Glutamatergic neuron (in vitro differentiated cells): ENCODE data around the gene IL1RL2. TPM values are rescaled to one million over a fixed set of nuclear protein-coding genes. Genes with fewer than 3 reads are reported as not detected.

Experiments
- DNase-seq: peaks from one replicate; pipeline ENCODE4 v3.0.0; 2022
- H3K27ac Mint-ChIP-seq: one replicate; pipeline ENCODE4 v1.8.0; 2020; ENCODE audit warnings: mild to moderate bottlenecking, mixed read lengths, inconsistent platforms; ENCODE audit not compliant: unreplicated experiment
- H3K27me3 Mint-ChIP-seq: one replicate; pipeline ENCODE4 v1.8.0; 2020; ENCODE audit warnings: mild to moderate bottlenecking, moderate library complexity, mixed read lengths, inconsistent platforms; ENCODE audit not compliant: unreplicated experiment
- H3K36me3 Mint-ChIP-seq: one replicate; pipeline ENCODE4 v1.8.0; 2020; ENCODE audit warnings: mild to moderate bottlenecking, mixed read lengths, inconsistent platforms; ENCODE audit not compliant: unreplicated experiment
- H3K4me1 Mint-ChIP-seq: one replicate; pipeline ENCODE4 v1.8.0; 2020; ENCODE audit warnings: mild to moderate bottlenecking, low read depth, mixed read lengths, inconsistent platforms; ENCODE audit not compliant: unreplicated experiment
- H3K4me3 Mint-ChIP-seq: one replicate; pipeline ENCODE4 v1.8.0; 2020; ENCODE audit warnings: mild to moderate bottlenecking, mixed read lengths, inconsistent platforms; ENCODE audit not compliant: unreplicated experiment
- H3K9me3 Mint-ChIP-seq: one replicate; pipeline ENCODE4 v1.8.0; 2020; ENCODE audit warnings: mild to moderate bottlenecking, moderate library complexity, mixed read lengths, inconsistent platforms; ENCODE audit not compliant: unreplicated experiment
- total RNA-seq: library from RNA; stranded (reverse); fragmentation: NEBNext Ultra II Directional; extraction: Animal tissue kit (Norgen Biotek cat#: 25700); gene quantifications from one replicate; pipeline ENCODE4 v1.2.1, GENCODE V29; 2021; ENCODE audit not compliant: unreplicated experiment
- TF ChIP-seq, protein P1 (sequence below): fragments of 200-600 bp; sonication (generic); IDR thresholded peaks from one replicate; pipeline ENCODE4 v1.5.0; 2021; ENCODE audit not compliant: partially characterized antibody, unreplicated experiment

The IL1RL2 gene
- total RNA-seq, 1 donor from 2014 or later = not detected

DNA sequence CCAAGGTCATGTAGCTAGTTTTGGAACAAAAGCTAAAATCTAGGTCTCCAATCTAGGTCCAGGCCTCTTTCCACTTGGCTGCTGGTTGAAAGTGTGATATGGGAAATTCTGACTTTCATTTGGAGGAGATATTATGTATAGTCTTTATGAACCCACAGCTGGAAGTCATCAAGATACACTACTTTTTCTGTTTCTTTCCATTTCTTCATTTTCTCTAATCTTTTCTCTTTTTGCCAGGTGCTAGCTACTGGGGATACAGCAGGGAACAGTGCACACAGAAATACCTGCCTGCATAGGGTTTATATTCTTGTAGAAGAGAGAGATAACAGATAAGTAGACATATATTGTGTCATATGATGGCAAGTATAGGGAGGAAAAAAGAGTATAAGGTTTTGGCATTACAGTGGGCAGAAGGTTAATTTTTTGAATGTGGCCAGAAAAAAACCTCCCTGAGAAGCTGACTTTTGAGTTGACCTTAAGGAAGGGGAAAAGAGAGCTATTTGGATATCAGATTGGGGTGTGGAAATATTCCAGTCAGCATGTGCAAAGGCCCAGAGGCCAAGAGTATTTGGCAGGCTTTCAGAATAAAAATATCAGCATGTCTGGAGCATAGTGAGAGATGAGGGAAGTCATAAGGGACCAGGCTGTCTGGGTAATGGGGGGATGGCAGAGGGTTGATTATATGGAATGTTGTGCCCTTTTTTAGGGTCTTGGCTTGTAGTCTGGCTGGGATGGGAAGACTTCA, 28.6 kb upstream of the IL1RL2 start:
- Mint-ChIP-seq H3K36me3 (no peaks in the 10 kb centered on the region), H3K27me3 (peaks cover 3% of the 10 kb centered on the region), H3K4me1 (peaks cover 2% of the 10 kb centered on the region), H3K27ac (no peak overlapping the region), H3K9me3 (no peaks in the 10 kb centered on the region), H3K4me3 (no peak overlapping the region)
- no peak for DNase-seq
- TF ChIP-seq, protein P1, sequence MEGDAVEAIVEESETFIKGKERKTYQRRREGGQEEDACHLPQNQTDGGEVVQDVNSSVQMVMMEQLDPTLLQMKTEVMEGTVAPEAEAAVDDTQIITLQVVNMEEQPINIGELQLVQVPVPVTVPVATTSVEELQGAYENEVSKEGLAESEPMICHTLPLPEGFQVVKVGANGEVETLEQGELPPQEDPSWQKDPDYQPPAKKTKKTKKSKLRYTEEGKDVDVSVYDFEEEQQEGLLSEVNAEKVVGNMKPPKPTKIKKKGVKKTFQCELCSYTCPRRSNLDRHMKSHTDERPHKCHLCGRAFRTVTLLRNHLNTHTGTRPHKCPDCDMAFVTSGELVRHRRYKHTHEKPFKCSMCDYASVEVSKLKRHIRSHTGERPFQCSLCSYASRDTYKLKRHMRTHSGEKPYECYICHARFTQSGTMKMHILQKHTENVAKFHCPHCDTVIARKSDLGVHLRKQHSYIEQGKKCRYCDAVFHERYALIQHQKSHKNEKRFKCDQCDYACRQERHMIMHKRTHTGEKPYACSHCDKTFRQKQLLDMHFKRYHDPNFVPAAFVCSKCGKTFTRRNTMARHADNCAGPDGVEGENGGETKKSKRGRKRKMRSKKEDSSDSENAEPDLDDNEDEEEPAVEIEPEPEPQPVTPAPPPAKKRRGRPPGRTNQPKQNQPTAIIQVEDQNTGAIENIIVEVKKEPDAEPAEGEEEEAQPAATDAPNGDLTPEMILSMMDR = no peak

DNA sequence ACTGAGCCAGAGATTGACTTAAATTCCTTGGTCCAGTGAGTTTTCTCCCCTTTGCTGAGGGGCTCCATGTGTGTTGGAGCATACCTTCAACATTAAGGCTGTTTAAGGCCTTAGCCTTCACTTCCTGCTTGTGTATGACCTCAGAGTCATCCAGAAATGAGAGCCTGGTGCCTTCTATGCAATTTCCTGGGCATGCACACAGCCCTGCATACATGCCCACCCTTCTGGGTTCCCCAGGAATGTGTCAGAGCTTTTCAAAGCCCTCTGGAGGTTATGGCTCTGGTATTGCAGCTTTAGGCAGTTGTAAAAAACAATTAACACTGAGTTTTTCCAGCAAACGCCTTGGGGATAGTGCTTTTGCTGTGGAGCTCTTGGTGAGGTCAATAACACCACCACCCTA, 27.5 kb upstream of the IL1RL2 start:
- Mint-ChIP-seq H3K36me3 (no peaks in the 10 kb centered on the region), H3K9me3 (no peaks in the 10 kb centered on the region), H3K27ac (no peak overlapping the region), H3K4me1 (peaks cover 2% of the 10 kb centered on the region), H3K4me3 (no peak overlapping the region), H3K27me3 (peaks cover 3% of the 10 kb centered on the region)
- DNase-seq = no peak
- TF ChIP-seq, protein P1 = no peak

DNA sequence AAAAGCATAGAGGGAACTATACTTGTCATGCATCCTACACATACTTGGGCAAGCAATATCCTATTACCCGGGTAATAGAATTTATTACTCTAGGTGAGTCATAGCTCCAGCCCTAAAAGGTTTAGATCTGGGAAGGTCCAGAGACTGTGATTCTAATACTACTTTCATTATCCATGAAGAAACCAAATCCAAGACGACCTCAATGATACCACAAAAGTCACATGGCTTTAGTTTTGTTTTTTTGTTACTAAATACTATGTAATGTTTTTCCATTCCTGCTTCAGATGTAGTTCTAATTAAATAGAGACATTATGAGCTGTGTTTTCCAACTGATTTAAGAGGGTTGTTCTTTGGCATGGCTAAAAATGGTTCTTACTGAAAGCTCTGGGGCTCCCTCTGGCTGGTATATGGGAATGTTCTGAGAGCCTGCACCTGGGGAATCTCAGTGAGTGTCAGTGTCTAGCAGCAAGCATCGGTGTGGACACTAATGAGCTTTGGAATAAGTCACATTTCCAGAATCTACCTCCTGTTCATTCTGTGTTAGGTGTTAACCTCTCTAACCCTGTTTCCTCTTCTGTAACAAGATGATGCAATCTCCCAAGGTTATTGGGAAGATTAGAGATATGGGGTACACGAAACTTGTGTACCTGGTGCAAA, 20.5 kb upstream of the IL1RL2 start:
- H3K9me3 Mint-ChIP-seq = no peaks in the 10 kb centered on the region
- H3K27ac Mint-ChIP-seq = no peak overlapping the region
- no peaks in the 10 kb centered on the region for H3K4me1 Mint-ChIP-seq
- H3K4me3 Mint-ChIP-seq = no peak overlapping the region
- TF ChIP-seq, protein P1 = no peak
- H3K36me3 Mint-ChIP-seq = no peaks in the 10 kb centered on the region
- no peaks in the 10 kb centered on the region for H3K27me3 Mint-ChIP-seq
- DNase-seq = no peak

DNA sequence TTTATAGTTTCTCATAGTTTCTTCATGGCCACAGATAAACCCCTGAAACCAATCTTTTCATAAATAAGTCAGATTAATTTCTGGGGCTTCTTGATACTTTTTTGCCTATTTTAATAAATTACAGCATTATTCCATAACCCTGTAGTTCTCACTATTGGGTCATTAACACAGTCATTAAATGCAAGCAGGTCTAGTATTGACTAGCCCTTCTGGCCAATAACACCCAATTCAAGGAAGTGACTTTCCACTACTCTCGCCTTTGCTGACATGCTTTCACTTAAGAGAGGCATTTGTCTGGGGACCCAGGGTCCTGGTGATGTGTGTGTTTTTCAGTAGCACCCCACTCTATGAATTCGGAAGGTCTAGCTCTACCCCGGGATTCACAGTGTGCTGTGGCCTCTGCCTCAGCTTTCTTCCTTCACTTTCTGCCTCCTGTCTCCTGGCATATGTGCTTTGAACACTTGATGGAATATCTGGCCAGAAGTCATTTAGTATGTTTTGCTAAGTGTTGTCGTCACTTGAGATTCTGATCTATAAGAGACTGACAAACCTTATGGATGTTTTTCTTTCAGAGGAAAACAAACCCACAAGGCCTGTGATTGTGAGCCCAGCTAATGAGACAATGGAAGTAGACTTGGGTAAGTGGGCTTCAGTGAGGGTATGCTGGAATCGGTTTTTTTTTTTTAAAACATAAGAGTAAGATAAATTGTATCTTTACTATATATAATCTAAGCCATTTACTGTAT, 18.6 kb upstream of the IL1RL2 start:
- Mint-ChIP-seq H3K9me3 (no peaks in the 10 kb centered on the region), H3K36me3 (no peaks in the 10 kb centered on the region), H3K27me3 (no peaks in the 10 kb centered on the region), H3K27ac (no peak overlapping the region), H3K4me1 (no peaks in the 10 kb centered on the region), H3K4me3 (no peak overlapping the region)
- TF ChIP-seq, protein P1 = no peak
- no peak for DNase-seq
